Measurements from ENCODE around the gene C1R.

C1R gene

DNA sequence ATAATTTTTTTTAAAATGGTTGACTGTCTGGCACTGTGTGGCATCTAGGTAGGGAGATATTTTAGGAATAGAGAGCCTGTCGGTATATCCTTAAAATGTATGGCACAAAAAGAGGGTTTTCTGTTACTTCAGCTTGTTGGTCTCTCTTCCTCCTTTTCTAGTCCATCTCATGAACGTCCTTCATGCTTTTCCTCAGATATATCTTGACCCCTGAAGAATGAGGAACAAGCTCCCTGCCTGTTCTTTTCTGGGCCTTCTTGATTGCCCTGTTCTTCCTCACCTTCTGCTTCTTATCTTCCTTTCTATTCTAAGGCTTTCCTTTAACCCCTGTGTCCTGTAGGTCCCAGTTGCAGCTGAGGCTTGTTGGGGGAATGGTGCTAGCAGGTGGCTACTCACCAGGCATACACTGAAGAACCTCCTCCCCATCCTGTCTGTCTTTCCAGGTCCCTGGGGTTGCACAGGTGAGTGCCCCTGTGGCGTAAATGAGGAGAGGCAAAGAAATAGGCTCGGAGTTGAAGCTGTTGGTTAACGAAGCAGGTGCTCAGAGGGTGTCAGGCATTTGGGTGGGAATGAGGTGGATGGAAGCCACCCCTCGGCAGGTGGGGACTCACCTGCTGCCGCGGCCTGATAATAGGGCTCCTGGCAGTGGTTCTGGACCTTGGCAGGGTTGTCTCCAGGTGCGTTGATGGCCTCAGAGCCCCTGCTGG lies 7.2 kb upstream of the C1R start:
- no peak for TF ChIP-seq EZH2phosphoT487 (IDR thresholded peaks at IDR 0.05; ENCODE audit: low read depth)
- TF ChIP-seq, protein P1, sequence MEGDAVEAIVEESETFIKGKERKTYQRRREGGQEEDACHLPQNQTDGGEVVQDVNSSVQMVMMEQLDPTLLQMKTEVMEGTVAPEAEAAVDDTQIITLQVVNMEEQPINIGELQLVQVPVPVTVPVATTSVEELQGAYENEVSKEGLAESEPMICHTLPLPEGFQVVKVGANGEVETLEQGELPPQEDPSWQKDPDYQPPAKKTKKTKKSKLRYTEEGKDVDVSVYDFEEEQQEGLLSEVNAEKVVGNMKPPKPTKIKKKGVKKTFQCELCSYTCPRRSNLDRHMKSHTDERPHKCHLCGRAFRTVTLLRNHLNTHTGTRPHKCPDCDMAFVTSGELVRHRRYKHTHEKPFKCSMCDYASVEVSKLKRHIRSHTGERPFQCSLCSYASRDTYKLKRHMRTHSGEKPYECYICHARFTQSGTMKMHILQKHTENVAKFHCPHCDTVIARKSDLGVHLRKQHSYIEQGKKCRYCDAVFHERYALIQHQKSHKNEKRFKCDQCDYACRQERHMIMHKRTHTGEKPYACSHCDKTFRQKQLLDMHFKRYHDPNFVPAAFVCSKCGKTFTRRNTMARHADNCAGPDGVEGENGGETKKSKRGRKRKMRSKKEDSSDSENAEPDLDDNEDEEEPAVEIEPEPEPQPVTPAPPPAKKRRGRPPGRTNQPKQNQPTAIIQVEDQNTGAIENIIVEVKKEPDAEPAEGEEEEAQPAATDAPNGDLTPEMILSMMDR (IDR thresholded peaks at IDR 0.05; ENCODE audit: low read depth, low read length) = no peak
- no peak overlapping the region for H3K4me3 ChIP-seq (ENCODE audit: low read length)

DNA sequence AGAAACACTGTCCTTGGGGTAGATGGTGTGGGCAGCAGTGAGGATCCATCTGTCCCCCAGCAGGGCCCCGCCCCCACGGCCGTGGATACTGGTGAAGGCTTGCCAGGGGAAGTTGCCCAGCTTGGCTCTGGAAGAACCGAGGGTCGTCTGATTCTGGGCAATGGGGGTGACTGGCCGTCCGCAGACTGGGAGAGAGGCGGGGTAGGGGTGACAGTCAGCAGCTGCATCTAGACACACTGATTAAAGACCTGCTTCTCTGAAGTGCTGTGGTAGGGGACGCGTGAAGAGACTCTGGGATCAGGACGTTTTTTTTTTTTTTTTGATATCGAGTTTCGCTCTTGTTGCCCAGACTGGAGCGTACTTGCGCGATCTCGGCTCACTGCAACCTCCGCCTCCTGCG lies 4.7 kb upstream of the C1R start:
- TF ChIP-seq, protein P1 (IDR thresholded peaks at IDR 0.05; ENCODE audit: low read depth, low read length) = no peak
- TF ChIP-seq EZH2phosphoT487 (IDR thresholded peaks at IDR 0.05; ENCODE audit: low read depth) = no peak
- H3K4me1 ChIP-seq (ENCODE audit: low read length) = no peaks in the 10 kb centered on the region
- H3K79me2 ChIP-seq (ENCODE audit: low read length) = no peaks in the 10 kb centered on the region
- no peak overlapping the region for H3K9ac ChIP-seq (ENCODE audit: low read length)
- H3K36me3 ChIP-seq (replicated peaks; ENCODE audit: low read depth, low read length) = no peaks in the 10 kb centered on the region
- H3K9me3 ChIP-seq (ENCODE audit: insufficient read depth, low read length) = no peaks in the 10 kb centered on the region
- no peaks in the 10 kb centered on the region for H4K20me1 ChIP-seq (ENCODE audit: insufficient read depth, low read length)
- H3K27ac ChIP-seq (ENCODE audit: low read length) = no peak overlapping the region
- no peaks in the 10 kb centered on the region for H3K27me3 ChIP-seq (ENCODE audit: low read depth, low read length)
- no peak overlapping the region for H2AFZ ChIP-seq (ENCODE audit: low read depth, low read length)
- H3K4me2 ChIP-seq (ENCODE audit: low read length) = no peak overlapping the region
- H3K4me3 ChIP-seq (ENCODE audit: low read length) = no peak overlapping the region

More for the DNA sequence above, 7.2 kb upstream of the C1R start:
- no peaks in the 10 kb centered on the region for H3K79me2 ChIP-seq (ENCODE audit: low read length)
- no peak overlapping the region for H2AFZ ChIP-seq (ENCODE audit: low read depth, low read length)
- no peak overlapping the region for H3K27ac ChIP-seq (ENCODE audit: low read length)
- H4K20me1 ChIP-seq (ENCODE audit: insufficient read depth, low read length) = no peaks in the 10 kb centered on the region
- H3K4me1 ChIP-seq (ENCODE audit: low read length) = no peaks in the 10 kb centered on the region
- no peaks in the 10 kb centered on the region for H3K36me3 ChIP-seq (replicated peaks; ENCODE audit: low read depth, low read length)
- H3K27me3 ChIP-seq (ENCODE audit: low read depth, low read length) = no peaks in the 10 kb centered on the region
- no peak overlapping the region for H3K4me2 ChIP-seq (ENCODE audit: low read length)
- no peaks in the 10 kb centered on the region for H3K9me3 ChIP-seq (ENCODE audit: insufficient read depth, low read length)
- no peak overlapping the region for H3K9ac ChIP-seq (ENCODE audit: low read length)

DNA sequence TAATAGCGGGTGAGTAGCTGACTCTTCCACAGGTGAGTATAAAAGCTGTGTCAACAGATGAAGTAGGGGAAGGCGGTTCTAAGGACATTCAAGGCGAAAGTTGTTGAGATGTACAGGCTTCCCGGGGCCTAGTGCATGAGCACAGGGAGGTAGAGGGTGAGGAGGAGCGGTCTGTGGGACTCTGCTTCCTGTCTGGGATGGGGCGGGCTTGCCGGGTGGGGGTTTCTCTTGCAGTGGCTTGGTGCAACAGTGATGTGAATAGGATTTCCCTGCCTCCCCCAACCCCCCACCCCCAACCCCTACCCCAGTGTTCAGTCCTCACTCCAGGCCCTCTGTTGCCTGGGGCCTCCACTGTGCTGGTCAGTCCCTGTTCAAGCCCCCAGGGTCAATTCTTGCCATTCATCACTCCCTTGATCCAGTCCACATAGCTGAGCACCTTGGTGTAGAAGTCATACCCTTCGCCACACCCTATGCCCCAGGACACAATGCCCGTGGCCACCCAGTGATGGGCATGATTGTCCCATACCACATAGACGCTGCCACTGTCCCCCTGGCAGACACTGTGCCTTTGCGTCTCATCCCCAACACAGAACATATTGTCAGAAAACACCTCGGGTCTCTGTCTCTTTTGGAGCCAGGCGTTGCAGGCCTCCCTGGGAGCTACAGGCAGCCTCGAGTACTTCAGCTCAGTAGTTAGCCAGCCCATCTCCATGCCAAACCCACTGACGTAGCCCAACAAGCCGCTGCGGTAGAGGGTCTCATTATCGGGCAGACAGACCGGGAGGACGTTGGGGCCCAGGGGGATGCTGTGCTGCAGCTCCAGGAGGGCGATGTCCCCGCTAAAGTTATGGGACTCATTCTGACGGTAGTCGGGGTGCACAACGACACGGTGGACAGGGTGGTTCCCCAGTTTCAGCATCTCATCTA lies 4.0 kb upstream of the C1R start:
- no peaks in the 10 kb centered on the region for H3K27me3 ChIP-seq (ENCODE audit: low read depth, low read length)
- no peaks in the 10 kb centered on the region for H3K4me1 ChIP-seq (ENCODE audit: low read length)
- H4K20me1 ChIP-seq (ENCODE audit: insufficient read depth, low read length) = no peaks in the 10 kb centered on the region
- H3K9me3 ChIP-seq (ENCODE audit: insufficient read depth, low read length) = no peaks in the 10 kb centered on the region
- TF ChIP-seq, protein P1 (IDR thresholded peaks at IDR 0.05; ENCODE audit: low read depth, low read length) = no peak
- no peak for TF ChIP-seq EZH2phosphoT487 (IDR thresholded peaks at IDR 0.05; ENCODE audit: low read depth)
- no peaks in the 10 kb centered on the region for H3K36me3 ChIP-seq (replicated peaks; ENCODE audit: low read depth, low read length)
- H3K27ac ChIP-seq (ENCODE audit: low read length) = no peak overlapping the region
- H3K4me2 ChIP-seq (ENCODE audit: low read length) = no peak overlapping the region
- H3K79me2 ChIP-seq (ENCODE audit: low read length) = no peaks in the 10 kb centered on the region
- no peak overlapping the region for H3K4me3 ChIP-seq (ENCODE audit: low read length)
- H2AFZ ChIP-seq (ENCODE audit: low read depth, low read length) = no peak overlapping the region
- H3K9ac ChIP-seq (ENCODE audit: low read length) = no peak overlapping the region

DNA sequence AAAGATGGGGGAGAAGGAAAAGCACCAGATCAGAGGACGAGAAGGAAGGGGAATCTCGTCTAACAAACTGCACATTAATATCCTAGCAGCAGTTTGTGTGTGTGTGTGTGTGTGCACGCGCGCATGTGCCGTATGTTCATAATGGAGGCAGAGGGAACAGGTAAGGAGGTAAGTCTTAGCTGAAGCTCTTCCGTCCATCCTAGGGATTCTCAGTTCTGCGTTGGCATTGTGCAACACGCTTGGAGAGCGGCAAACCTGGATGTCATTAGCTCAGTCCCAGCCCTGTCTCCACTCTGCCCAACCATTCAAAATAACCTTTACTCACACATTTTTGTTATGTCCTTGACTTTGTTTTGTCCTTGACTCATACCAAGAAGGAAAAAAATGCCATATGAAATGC lies 1.6 kb upstream of the C1R start:
- no peak for TF ChIP-seq EZH2phosphoT487 (IDR thresholded peaks at IDR 0.05; ENCODE audit: low read depth)
- TF ChIP-seq, protein P1 (IDR thresholded peaks at IDR 0.05; ENCODE audit: low read depth, low read length) = no peak
- Histone ChIP-seq H4K20me1 (ENCODE audit: insufficient read depth, low read length) (no peaks in the 10 kb centered on the region), H3K9me3 (ENCODE audit: insufficient read depth, low read length) (no peaks in the 10 kb centered on the region), H3K9ac (ENCODE audit: low read length) (no peak overlapping the region), H3K27ac (ENCODE audit: low read length) (no peak overlapping the region), H3K27me3 (ENCODE audit: low read depth, low read length) (no peaks in the 10 kb centered on the region), H2AFZ (ENCODE audit: low read depth, low read length) (no peak overlapping the region), H3K79me2 (ENCODE audit: low read length) (no peaks in the 10 kb centered on the region), H3K4me2 (ENCODE audit: low read length) (no peak overlapping the region), H3K36me3 (replicated peaks; ENCODE audit: low read depth, low read length) (no peaks in the 10 kb centered on the region), H3K4me1 (ENCODE audit: low read length) (no peaks in the 10 kb centered on the region), H3K4me3 (ENCODE audit: low read length) (no peak overlapping the region)
